HUES6 (cell line): ENCODE results near the gene MEF2D.

Experiments
- H3K27ac ChIP-seq: 2 replicates; pipeline ENCODE4 v1.7.0; 2013; ENCODE audit warnings: low read depth, mild to moderate bottlenecking, low read length, inconsistent platforms
- H3K27me3 ChIP-seq: 2 replicates; pipeline ENCODE4 v1.6.1; 2013; ENCODE audit warnings: low read length; ENCODE audit not compliant: control insufficient read depth, insufficient read depth
- H3K36me3 ChIP-seq: 2 replicates; pipeline ENCODE4 v1.6.1; 2013; ENCODE audit warnings: low read length; ENCODE audit not compliant: control insufficient read depth, insufficient read depth
- H3K4me1 ChIP-seq: 2 replicates; pipeline ENCODE4 v1.6.1; 2013; ENCODE audit warnings: low read length; ENCODE audit not compliant: control insufficient read depth, insufficient read depth
- H3K4me3 ChIP-seq: 2 replicates; pipeline ENCODE4 v1.5.1; 2013; ENCODE audit warnings: low read depth, low read length
- H3K9ac ChIP-seq: one replicate; pipeline ENCODE4 v1.6.1; 2013; ENCODE audit warnings: mild to moderate bottlenecking, low read length
- H3K9me3 ChIP-seq: 2 replicates; pipeline ENCODE4 v1.6.1; 2013; ENCODE audit warnings: low read depth, low read length; ENCODE audit not compliant: control insufficient read depth, insufficient read depth

Gene MEF2D

GRCh38 chr1:156455362-156455761 lies 45.2 kb downstream of the MEF2D start:
- H3K27ac ChIP-seq, result no peak overlapping the region
- H3K4me1 ChIP-seq, result peaks cover 4% of the 10 kb centered on the region; the same call in 1 of the 2 replicates
- H3K9ac ChIP-seq, result no peak overlapping the region
- H3K27me3 ChIP-seq, result no peaks in the 10 kb centered on the region
- no peak overlapping the region for H3K4me3 ChIP-seq
- H3K36me3 ChIP-seq, result no peaks in the 10 kb centered on the region
- H3K9me3 ChIP-seq, result no peaks in the 10 kb centered on the region

- H3K4me1 ChIP-seq, result peaks cover 7% of the 10 kb centered on the region; the same call in 1 of the 2 replicates
- H3K27me3 ChIP-seq, result no peaks in the 10 kb centered on the region
- H3K36me3 ChIP-seq, result no peaks in the 10 kb centered on the region
These were observed 47.7 kb downstream of the MEF2D start for GRCh38 chr1:156452907-156453306.

DNA sequence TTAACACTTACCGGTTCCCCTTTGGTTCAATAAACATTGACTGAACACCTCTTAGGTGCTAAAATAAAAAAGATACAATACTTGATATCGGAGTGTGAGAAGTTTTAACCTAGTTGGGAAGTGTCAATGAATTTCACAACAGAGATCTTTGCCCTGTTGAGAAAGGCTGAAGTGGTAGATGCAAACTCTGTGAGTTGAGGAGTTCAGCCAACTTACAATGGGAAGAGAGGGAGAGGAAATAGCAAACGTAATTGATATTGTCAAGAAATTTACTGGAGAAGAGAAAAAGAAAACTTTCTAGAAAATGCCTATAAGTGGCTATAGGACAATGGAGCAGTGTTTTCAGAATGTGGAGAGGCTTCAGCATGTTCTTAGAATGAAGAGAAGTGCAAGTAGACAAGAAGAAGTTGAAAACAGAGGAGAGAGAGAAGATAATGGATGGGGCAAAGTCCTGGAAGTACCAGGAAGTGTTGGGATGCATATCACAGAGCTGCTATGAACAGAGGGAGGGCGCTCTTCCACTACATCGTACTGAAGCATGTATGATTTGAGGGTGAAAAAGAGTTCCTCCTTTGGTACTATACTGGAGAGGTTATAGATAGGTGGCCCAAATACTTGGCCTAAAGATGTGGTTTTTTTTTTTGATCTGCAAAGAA lies 48.9 kb downstream of the MEF2D start:
- Histone ChIP-seq H3K9ac (no peak overlapping the region), H3K4me1 (peaks cover 7% of the 10 kb centered on the region; the same call in 1 of the 2 replicates), H3K4me3 (no peak overlapping the region), H3K27ac (no peak overlapping the region), H3K27me3 (no peaks in the 10 kb centered on the region), H3K9me3 (no peaks in the 10 kb centered on the region), H3K36me3 (no peaks in the 10 kb centered on the region)

More at GRCh38 chr1:156452907-156453306, 47.7 kb downstream of the MEF2D start:
- no peak overlapping the region for H3K27ac ChIP-seq
- no peak overlapping the region for H3K9ac ChIP-seq
- H3K9me3 ChIP-seq, result no peaks in the 10 kb centered on the region
- H3K4me3 ChIP-seq, result no peak overlapping the region

DNA sequence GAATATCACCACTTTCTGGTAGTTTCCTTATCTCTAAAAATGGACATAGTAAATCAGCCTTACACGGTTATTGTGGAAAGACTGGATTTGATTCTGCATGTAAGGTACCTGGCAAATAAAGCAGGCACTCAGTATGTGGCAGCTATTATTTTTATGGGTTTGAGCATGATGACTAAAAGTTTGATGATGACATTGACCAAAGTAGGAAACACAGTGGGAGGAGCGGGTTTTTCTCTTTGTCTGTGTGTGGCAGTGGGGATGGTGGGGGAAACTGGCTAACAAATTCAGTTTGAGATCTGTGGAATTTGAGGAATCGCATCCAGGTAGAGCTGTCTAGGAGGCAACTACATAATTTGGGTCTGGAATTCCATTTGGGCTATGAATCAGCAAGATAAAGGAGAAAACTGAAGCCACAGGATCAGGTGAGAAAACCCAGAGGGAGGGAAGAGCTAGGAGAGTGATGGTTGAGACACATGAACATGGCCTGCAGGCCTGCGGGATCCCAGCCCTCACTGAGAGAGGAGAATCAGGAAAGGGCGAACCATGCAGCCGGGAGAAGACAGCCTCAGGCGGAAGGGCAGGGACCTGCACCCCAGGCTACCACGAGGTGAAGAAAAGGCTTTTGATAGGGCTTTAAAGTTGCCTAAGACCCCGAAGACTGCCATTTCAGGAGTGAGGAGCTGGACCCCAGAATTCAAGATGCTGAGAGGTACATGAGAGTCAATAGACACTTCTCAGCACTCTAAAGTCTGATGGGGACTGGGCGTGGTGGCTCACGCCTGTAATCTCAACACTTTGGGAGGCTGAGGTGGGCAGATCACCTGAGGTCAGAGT lies 52.2 kb downstream of the MEF2D start:
- Histone ChIP-seq H3K9me3 (no peaks in the 10 kb centered on the region), H3K36me3 (no peaks in the 10 kb centered on the region), H3K9ac (no peak overlapping the region), H3K27ac (no peak overlapping the region), H3K27me3 (peaks cover 15% of the 10 kb centered on the region), H3K4me1 (peaks cover 3% of the 10 kb centered on the region; the same call in 1 of the 2 replicates), H3K4me3 (no peak overlapping the region)

DNA sequence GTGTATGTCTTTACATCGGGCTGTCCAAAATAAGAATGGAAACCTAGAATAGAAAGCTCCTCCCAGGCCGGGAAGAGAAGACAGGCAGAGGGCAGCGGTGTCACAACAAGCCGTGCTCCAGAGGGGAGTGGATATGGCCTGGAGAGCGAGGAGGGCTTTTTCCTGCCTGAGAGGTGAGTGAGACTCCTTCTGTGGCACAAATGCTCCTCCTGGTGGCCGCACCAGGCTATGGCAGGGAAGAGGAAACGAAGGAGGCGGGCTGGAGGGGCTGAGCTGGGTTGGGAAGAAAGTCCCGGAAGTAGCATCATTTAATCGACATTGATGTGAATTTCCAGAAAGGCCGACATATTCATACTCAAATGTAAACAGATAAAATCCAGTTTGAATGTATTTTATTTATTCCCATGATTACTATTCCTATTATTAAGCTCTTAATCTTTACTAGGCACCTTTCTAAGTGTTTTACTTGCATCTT lies 54.7 kb downstream of the MEF2D start:
- Histone ChIP-seq H3K4me3 (no peak overlapping the region), H3K9me3 (no peaks in the 10 kb centered on the region), H3K9ac (no peak overlapping the region), H3K27ac (no peak overlapping the region), H3K27me3 (peaks cover 40% of the 10 kb centered on the region), H3K4me1 (peaks cover 5% of the 10 kb centered on the region; the same call in 1 of the 2 replicates), H3K36me3 (no peaks in the 10 kb centered on the region)

DNA sequence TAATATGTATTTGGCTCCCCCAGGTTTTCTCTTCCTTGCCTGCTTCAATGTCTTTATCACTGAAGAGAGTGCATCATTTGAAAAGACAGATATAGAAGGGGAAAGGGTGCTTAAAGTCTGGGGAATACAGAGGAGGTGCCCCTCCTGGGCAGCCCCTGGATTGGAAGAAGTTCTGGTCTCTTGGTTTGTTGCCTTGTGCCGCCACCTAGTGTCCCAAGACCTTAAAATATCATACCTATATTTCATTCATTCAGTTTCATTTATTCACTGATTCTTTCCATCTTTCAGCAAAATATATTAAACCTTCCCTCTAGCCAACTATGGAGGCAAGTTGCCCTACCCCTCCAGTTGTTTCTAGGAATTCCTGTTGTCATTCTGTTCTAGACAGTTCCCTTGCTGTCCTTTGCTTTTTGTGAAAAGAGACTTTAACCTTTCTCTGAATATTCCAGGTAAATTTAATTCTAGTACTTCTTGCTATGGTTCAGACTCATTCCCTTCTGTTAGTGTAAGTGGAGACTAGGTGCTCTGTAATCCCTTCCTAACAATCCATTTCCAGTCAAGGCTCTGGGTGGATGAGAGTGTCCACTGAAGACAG lies 56.1 kb downstream of the MEF2D start:
- H3K9me3 ChIP-seq, result no peaks in the 10 kb centered on the region
- H3K27ac ChIP-seq, result no peak overlapping the region
- H3K27me3 ChIP-seq, result peaks cover 54% of the 10 kb centered on the region
- H3K4me3 ChIP-seq, result no peak overlapping the region
- peaks cover 18% of the 10 kb centered on the region for H3K4me1 ChIP-seq
- H3K36me3 ChIP-seq, result no peaks in the 10 kb centered on the region
- H3K9ac ChIP-seq, result no peak overlapping the region

DNA sequence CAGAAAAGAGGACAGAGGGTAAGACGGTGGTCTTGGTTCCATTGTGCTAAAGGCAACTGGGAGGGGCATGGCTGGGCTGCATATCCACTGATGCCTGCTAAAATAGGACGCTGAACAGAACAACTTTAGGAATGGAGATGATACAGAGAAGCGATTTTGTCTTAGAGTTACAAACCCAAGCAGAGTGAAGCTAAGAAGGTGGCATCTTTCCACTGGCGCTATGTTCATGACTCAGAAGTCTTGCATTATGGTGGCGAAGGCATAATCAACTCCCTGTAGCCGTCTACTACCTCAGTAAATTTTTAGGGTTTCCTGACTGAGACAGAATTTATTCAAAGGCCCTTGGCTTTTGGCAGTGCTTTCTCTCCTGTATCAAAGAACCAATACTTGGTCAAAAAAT lies 57.3 kb downstream of the MEF2D start:
- Histone ChIP-seq H3K4me1 (peaks cover 27% of the 10 kb centered on the region), H3K27ac (no peak overlapping the region), H3K36me3 (no peaks in the 10 kb centered on the region), H3K27me3 (peaks cover 66% of the 10 kb centered on the region), H3K9me3 (no peaks in the 10 kb centered on the region), H3K4me3 (no peak overlapping the region), H3K9ac (no peak overlapping the region)

DNA sequence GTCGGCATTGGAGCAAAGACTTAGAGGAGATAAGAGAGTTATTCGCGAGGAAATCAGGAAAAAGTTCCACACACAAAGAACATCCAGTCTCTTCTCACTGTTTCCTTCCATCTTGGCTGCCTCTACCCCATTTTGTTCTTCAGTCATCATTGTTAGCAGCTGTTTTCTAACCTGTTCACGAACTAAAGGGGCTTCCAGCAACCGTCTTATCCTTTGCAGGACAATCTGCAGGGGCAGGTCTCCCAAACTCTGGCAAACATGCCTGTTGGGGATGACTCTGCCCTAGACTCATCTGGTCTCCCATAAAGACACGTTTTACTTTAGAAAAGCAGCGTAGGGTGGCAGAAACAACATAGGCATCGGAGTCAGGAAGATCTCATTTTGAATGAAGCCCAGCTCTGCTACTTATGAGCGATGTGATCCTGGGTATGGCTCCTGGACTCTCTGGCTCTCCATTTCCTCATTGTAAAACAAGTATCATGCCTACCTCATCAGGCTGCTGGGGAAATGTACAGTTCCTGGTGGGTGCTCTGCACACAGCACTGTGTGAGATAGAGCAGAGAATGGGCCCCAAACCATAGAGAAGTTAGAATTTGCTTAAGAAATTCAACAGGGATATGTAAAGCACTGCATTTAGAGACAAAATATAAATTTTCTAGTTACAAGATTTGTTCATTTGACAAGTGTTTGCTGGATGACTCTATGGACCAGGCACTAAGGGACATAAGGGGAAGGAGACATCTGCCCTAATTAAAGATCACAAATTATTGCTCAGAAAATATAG lies 59.7 kb downstream of the MEF2D start:
- peaks cover 90% of the 10 kb centered on the region for H3K27me3 ChIP-seq
- no peak overlapping the region for H3K9ac ChIP-seq
- H3K36me3 ChIP-seq, result no peaks in the 10 kb centered on the region
- no peak overlapping the region for H3K27ac ChIP-seq
- no peaks in the 10 kb centered on the region for H3K9me3 ChIP-seq
- peaks cover 39% of the 10 kb centered on the region for H3K4me1 ChIP-seq
- peak overlapping the region; percentile 44; the same call in 1 of the 2 replicates for H3K4me3 ChIP-seq

DNA sequence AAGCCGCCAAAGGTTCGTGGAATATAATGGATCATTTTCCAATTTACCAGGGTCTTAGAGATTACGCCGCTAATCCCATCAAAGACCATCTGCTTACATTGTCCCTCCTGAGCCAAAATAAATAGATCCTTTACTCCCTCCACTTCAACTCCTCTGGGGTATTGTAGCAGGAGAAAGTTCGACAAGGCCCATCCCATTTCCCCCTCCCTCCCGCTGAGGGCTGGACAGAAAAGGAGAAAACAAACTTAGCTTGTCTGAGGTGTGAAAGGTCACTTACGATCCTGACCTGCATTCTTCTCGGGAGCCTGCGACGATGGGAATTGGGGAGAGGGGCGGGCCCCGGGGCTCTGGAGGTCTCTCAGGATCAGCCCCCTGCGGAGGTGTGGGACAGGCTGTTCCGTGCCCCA lies 60.8 kb downstream of the MEF2D start:
- peaks cover 44% of the 10 kb centered on the region for H3K4me1 ChIP-seq
- H3K9ac ChIP-seq, result no peak overlapping the region
- H3K9me3 ChIP-seq, result no peaks in the 10 kb centered on the region
- H3K4me3 ChIP-seq, result peak overlapping the region; percentile 44
- H3K36me3 ChIP-seq, result no peaks in the 10 kb centered on the region
- peaks cover 98% of the 10 kb centered on the region for H3K27me3 ChIP-seq
- H3K27ac ChIP-seq, result no peak overlapping the region

- peaks cover 100% of the 10 kb centered on the region for H3K27me3 ChIP-seq
- peak overlapping the region; percentile 44 for H3K4me3 ChIP-seq
- H3K9ac ChIP-seq, result no peak overlapping the region
These were observed 61.4 kb downstream of the MEF2D start for GRCh38 chr1:156439036-156439776.

More at GRCh38 chr1:156439036-156439776, 61.4 kb downstream of the MEF2D start:
- Histone ChIP-seq H3K4me1 (peaks cover 44% of the 10 kb centered on the region), H3K27ac (no peak overlapping the region), H3K36me3 (no peaks in the 10 kb centered on the region), H3K9me3 (no peaks in the 10 kb centered on the region)
